Measurements from ENCODE around the gene FOSL1.

The FOSL1 gene

GRCh38 chr11:65944767-65945166 is 44.6 kb upstream of the FOSL1 start:
- TF ChIP-seq CTCF (IDR thresholded peaks at IDR 0.05; ENCODE audit: low read depth, low read length, missing control alignments) = no peak
- DNase-seq (ENCODE audit: low read depth) = no peak
- no peak overlapping the region for H3K4me3 ChIP-seq (ENCODE audit: low read depth, low read length)

GRCh38 chr11:65944191-65944590 is 44.0 kb upstream of the FOSL1 start:
- DNase-seq (ENCODE audit: low read depth) = no peak
- TF ChIP-seq CTCF (IDR thresholded peaks at IDR 0.05; ENCODE audit: low read depth, low read length, missing control alignments) = no peak
- H3K4me3 ChIP-seq (ENCODE audit: low read depth, low read length) = no peak overlapping the region

GRCh38 chr11:65942531-65942930 is 42.3 kb upstream of the FOSL1 start:
- TF ChIP-seq CTCF (IDR thresholded peaks at IDR 0.05; ENCODE audit: low read depth, low read length, missing control alignments) = no peak
- no peak overlapping the region for H3K4me3 ChIP-seq (ENCODE audit: low read depth, low read length)
- no peak for DNase-seq (ENCODE audit: low read depth)

- no peak overlapping the region for H3K4me3 ChIP-seq (ENCODE audit: low read depth, low read length)
- no peak for DNase-seq (ENCODE audit: low read depth)
- no peak for TF ChIP-seq CTCF (IDR thresholded peaks at IDR 0.05; ENCODE audit: low read depth, low read length, missing control alignments)
These were observed 41.6 kb upstream of the FOSL1 start for GRCh38 chr11:65941720-65942310.

GRCh38 chr11:65937766-65938165 is 37.6 kb upstream of the FOSL1 start:
- H3K4me3 ChIP-seq (ENCODE audit: low read depth, low read length) = no peak overlapping the region
- no peak for TF ChIP-seq CTCF (IDR thresholded peaks at IDR 0.05; ENCODE audit: low read depth, low read length, missing control alignments)
- DNase-seq (ENCODE audit: low read depth) = no peak

GRCh38 chr11:65934014-65934413 is 33.8 kb upstream of the FOSL1 start:
- TF ChIP-seq CTCF (IDR thresholded peaks at IDR 0.05; ENCODE audit: low read depth, low read length, missing control alignments) = no peak
- H3K4me3 ChIP-seq (ENCODE audit: low read depth, low read length) = no peak overlapping the region
- DNase-seq (ENCODE audit: low read depth) = no peak

GRCh38 chr11:65932558-65932919 is 32.4 kb upstream of the FOSL1 start:
- no peak for TF ChIP-seq CTCF (IDR thresholded peaks at IDR 0.05; ENCODE audit: low read depth, low read length, missing control alignments)
- no peak for DNase-seq (ENCODE audit: low read depth)
- no peak overlapping the region for H3K4me3 ChIP-seq (ENCODE audit: low read depth, low read length)
